Transverse colon (tissue), 4 donors: ENCODE results near the gene STARD7. TPM values are rescaled to one million over a fixed set of nuclear protein-coding genes. Genes with fewer than 3 reads are reported as not detected.

Source experiments
- DNase-seq: peaks from one replicate; pipeline ENCODE4 v3.0.0-alpha.2; 2019
- H3K27ac ChIP-seq, 4 donors: fragments of 200-600 bp; sonication (generic); 2 replicates each; pipeline ENCODE4 v1.5.1; 2016 to 2018; ENCODE audit warnings: inconsistent platforms in 4 of 4
- H3K27me3 ChIP-seq: fragments of 200-600 bp; sonication (generic); 2 replicates; pipeline ENCODE4 v1.5.1; 2017; ENCODE audit warnings: inconsistent platforms
- H3K36me3 ChIP-seq, 4 donors: fragments of 200-600 bp; sonication (generic); 2 replicates each; pipeline ENCODE4 v1.5.1; 2017 to 2019; ENCODE audit warnings: inconsistent platforms in 4 of 4
- H3K4me1 ChIP-seq, 4 donors: fragments of 200-600 bp; sonication (generic); 2 replicates each; pipeline ENCODE4 v1.5.1; 2017 to 2020; ENCODE audit warnings: inconsistent platforms in 4 of 4
- H3K4me3 ChIP-seq, 4 donors: fragments of 200-600 bp; sonication (generic); 1 replicate in 1 of 4; 2 replicates in 3 of 4; pipeline versions ENCODE4 v1.5.1 to v1.6.1; 2017 to 2019; ENCODE audit warnings: inconsistent platforms in 4 of 4
- H3K9me3 ChIP-seq, 2 donors: fragments of 200-600 bp; sonication (generic); 2 replicates each; pipeline ENCODE4 v1.5.1; 2017 to 2019; ENCODE audit warnings: inconsistent platforms in 2 of 2
- EP300 ChIP-seq: sonication (generic); formaldehyde crosslinking; IDR thresholded peaks from one replicate; pipeline ENCODE4 v1.6.1; 2017; ENCODE audit warnings: antibody characterized with exemption, low read depth
- POLR2A ChIP-seq: fragments of 450-650 bp; IDR thresholded peaks from one replicate; pipeline ENCODE4 v1.6.1; 2016; ENCODE audit warnings: antibody characterized with exemption, mild to moderate bottlenecking, moderate library complexity
- POLR2AphosphoS5 ChIP-seq, 3 donors: sonication (generic); formaldehyde crosslinking; IDR thresholded peaks; one replicate each; pipeline ENCODE4 v1.6.1; 2016; ENCODE audit warnings: antibody characterized with exemption in 3 of 3
- whole genome bisulfite sequencing, 2 donors: methylation state at CpG; one replicate each; pipeline ENCODE4 v1.1.5; 2018; ENCODE audit warnings: low coverage in 1 of 2; 5-methylcytosine and 5-hydroxymethylcytosine counted together
- in situ Hi-C, 4 donors: fragments of 200-750 bp; cut with MboI; loops; one replicate each; pipeline versions ENCODE4 v1.15.0 to v1.15.1; 2017; ENCODE audit warnings: low sequenced_read_pairs in 3 of 4, low pct_ligation_motif_present in 1 of 4, low pct_unique_long_range_greater_than_20kb in 1 of 4
- intact Hi-C: fragments of 100-400 bp; cut with DNase I; formaldehyde crosslinking; loops from one replicate; pipeline ENCODE4 v1.15.1; 2023; ENCODE audit warnings: low total_unique reads
- total RNA-seq, 4 donors: library from RNA; depleted of rRNA; stranded (reverse); fragments of >200 nt; gene quantifications; one replicate each; pipeline ENCODE4 v1.1.0, GENCODE V29; 2016
- TF ChIP-seq, protein P1 (sequence below), 5 experiments: fragments of 200-600 bp in 3 of 5; fragments of 450-650 bp in 2 of 5; sonication (generic) in 3 of 5; IDR thresholded peaks; 1 replicate in 2 of 5; 2 replicates in 3 of 5; pipeline ENCODE4 v1.5.1; 2016 to 2017; ENCODE audit warnings: antibody characterized with exemption in 5 of 5, inconsistent platforms in 3 of 5, mild to moderate bottlenecking in 2 of 5, moderate library complexity in 1 of 5

Gene STARD7
- total RNA-seq, 4 donors from 2014 or later = 74.1 to 155 (median 139) TPM

DNA sequence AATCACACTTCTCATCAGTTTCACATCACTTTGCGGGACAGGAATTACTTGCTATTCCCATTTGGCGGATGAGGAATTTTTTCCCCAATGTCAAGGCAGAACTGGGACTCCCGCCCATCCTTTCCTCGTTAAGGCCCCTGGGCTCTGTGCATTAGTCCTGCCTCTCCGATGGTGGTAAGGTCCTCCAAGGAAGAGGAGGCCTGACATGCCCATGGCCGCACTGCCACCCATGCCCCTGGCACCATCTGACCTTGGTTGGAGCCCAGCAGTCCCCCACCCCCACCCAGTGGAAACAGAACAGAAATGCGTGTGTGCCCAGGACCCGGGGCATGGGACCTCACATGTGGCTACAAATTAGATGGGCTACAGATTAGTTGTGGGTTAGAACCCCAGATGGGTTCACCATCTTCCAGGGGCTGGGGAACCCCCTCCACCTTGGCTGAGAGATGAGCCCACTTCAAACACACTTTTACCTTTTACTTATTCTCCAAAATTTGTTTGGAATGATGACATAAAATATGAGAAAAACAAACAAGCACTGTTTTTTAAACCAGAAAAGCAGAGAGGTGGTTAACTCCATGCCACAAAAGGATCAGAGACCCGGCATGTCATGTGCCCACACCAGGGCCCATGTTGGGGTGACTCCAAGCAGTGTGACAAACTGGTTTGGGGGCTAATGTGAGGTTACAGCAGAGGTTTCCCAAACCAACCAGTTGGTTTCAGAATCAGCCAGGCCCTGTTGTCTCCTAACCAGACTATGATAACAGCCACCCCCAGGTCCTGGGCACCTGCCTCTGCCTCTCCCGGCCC lies 52.4 kb downstream of the STARD7 start:
- H3K4me3 ChIP-seq = no peak overlapping the region
- intact Hi-C loops = no loop called here
- H3K9me3 ChIP-seq = no peaks in the 10 kb centered on the region
- no peaks in the 10 kb centered on the region for H3K4me1 ChIP-seq
- TF ChIP-seq, protein P1, sequence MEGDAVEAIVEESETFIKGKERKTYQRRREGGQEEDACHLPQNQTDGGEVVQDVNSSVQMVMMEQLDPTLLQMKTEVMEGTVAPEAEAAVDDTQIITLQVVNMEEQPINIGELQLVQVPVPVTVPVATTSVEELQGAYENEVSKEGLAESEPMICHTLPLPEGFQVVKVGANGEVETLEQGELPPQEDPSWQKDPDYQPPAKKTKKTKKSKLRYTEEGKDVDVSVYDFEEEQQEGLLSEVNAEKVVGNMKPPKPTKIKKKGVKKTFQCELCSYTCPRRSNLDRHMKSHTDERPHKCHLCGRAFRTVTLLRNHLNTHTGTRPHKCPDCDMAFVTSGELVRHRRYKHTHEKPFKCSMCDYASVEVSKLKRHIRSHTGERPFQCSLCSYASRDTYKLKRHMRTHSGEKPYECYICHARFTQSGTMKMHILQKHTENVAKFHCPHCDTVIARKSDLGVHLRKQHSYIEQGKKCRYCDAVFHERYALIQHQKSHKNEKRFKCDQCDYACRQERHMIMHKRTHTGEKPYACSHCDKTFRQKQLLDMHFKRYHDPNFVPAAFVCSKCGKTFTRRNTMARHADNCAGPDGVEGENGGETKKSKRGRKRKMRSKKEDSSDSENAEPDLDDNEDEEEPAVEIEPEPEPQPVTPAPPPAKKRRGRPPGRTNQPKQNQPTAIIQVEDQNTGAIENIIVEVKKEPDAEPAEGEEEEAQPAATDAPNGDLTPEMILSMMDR (IDR thresholded peaks at IDR 0.05) = no peak
- TF ChIP-seq EP300 (no peak), POLR2A (no peak), POLR2AphosphoS5 (IDR thresholded peaks at IDR 0.05) (no peak)
- 78 to 94% methylated on average over 2 to 10 of the region's 10 CpGs for WGBS, 2 donors
- H3K27me3 ChIP-seq = no peaks in the 10 kb centered on the region
- no peak overlapping the region for H3K27ac ChIP-seq
- no peak for DNase-seq
- H3K36me3 ChIP-seq = no peaks in the 10 kb centered on the region
- in situ Hi-C loops = no loop called here

DNA sequence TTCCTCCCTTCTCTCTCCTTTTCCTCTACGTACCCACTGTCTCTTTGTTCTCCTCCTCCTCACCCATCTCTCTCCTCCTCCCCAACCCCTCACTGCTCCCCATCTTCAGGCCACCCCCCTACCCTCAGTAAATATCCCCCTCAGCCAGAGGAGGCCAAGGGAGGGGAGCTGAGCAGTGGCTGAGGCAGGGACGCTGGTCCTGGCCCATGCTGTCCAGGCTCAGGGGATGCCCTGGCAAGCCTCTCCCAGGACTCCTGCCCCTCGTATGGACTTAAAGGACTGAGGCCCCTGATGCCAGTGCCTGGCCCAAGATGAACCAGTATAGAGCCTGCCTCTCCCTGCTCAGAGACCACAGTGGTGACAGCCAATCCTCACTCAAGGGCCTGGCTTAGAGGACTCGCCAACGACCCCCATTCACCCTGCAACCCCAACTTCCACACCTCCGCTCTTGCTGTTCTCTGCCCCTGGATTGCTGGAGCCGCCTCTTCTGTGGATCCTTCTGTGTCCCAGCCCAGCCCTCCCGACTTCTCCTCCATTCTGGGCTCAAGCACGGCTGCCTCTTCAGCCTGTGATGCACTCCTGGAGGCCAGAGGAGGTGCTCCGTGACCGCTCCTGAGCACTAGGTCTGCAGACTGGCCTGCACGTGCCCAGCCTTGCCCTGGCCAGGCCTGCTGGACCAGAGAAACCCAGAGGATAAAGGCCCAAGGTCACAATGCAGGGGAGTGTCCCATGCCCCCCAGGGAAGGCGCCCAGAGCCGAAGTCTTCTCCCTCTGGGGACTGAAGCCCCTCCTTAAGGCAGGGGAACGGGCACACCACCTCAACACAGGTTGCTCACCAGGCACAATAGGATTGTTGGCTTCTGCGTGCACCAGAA lies 53.9 kb downstream of the STARD7 start:
- H3K27me3 ChIP-seq = no peaks in the 10 kb centered on the region
- no peaks in the 10 kb centered on the region for H3K4me1 ChIP-seq
- 87 to 100% methylated on average over 2 to 16 of the region's 16 CpGs for WGBS, 2 donors
- DNase-seq = no peak
- TF ChIP-seq POLR2A = no peak
- TF ChIP-seq EP300 = no peak
- TF ChIP-seq, protein P1 (IDR thresholded peaks at IDR 0.05) = no peak
- no peak for TF ChIP-seq POLR2AphosphoS5 (IDR thresholded peaks at IDR 0.05)
- H3K36me3 ChIP-seq = no peaks in the 10 kb centered on the region
- no peak overlapping the region for H3K27ac ChIP-seq
- in situ Hi-C loops (no loop called here), intact Hi-C loops (no loop called here)
- no peak overlapping the region for H3K4me3 ChIP-seq
- no peaks in the 10 kb centered on the region for H3K9me3 ChIP-seq

DNA sequence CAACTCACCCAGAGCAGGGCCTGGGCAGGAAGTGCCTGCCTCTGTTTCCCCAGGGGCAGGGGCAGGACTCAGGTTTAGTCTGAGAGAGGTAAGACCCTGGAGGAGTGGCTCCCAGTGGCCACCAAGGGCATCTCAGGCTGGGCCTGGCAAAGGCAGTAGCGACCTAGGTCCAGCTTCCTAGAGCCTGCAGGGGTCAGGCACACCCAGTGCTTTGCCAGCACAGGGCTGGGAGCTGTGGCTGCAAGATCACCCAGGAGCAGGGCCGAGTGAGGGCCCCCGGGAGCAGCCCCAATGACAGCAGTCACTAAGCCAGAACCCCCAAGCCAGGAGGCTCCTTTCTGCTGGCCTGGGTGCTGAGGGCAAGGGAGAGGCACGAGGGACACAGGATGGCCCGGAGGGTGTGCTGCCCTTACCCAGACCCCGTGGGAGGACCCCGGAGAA lies 54.6 kb downstream of the STARD7 start:
- intact Hi-C loops = no loop called here
- H3K4me3 ChIP-seq = no peak overlapping the region
- H3K36me3 ChIP-seq = no peaks in the 10 kb centered on the region
- DNase-seq = no peak
- no peak overlapping the region for H3K27ac ChIP-seq
- no peaks in the 10 kb centered on the region for H3K9me3 ChIP-seq
- no peaks in the 10 kb centered on the region for H3K27me3 ChIP-seq
- H3K4me1 ChIP-seq = no peaks in the 10 kb centered on the region
- WGBS, 2 donors = 71% methylated on average over 6 of the region's 7 CpGs; no CpG with 5 or more reads in 1 of the 2 donors
- in situ Hi-C loops = no loop called here
- TF ChIP-seq EP300 = no peak
- TF ChIP-seq, protein P1 (IDR thresholded peaks at IDR 0.05) = no peak
- TF ChIP-seq POLR2AphosphoS5 (IDR thresholded peaks at IDR 0.05) = no peak
- no peak for TF ChIP-seq POLR2A

DNA sequence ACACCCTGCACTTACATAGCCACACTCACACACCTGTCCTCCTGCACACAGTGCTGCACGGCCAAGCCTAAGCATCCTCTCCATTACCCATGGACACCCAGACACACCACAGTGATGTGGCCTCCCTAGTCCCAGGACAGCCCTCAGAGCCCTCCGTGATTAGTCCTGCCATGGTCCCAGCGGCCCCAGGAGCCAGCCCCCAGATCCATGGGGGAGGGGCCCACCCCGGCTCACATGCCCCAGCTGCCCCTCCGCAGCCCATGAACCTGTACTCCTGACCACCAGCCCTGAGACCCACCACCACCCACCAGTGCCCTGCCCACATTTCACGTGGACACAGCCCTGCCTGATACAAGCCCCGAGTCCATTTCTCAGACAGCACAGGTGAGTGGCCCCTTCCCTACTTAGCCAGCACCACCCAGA lies 55.3 kb downstream of the STARD7 start:
- intact Hi-C loops (no loop called here), in situ Hi-C loops (no loop called here)
- Histone ChIP-seq H3K4me3 (no peak overlapping the region), H3K36me3 (no peaks in the 10 kb centered on the region), H3K9me3 (no peaks in the 10 kb centered on the region), H3K27me3 (no peaks in the 10 kb centered on the region), H3K27ac (no peak overlapping the region), H3K4me1 (peaks cover 0 to 4% (median 0%) of the 10 kb centered on the region in 4 donors)
- TF ChIP-seq POLR2AphosphoS5 (IDR thresholded peaks at IDR 0.05) = no peak
- TF ChIP-seq POLR2A = no peak
- no peak for TF ChIP-seq EP300
- TF ChIP-seq, protein P1 (IDR thresholded peaks at IDR 0.05) = no peak
- WGBS, 2 donors = 82% methylated on average over 6 of the region's 7 CpGs; no CpG with 5 or more reads in 1 of the 2 donors
- DNase-seq = no peak
